B cell (primary cell): ENCODE results near the gene PPM1J. TPM values are rescaled to one million over a fixed set of nuclear protein-coding genes. Genes with fewer than 3 reads are reported as not detected.
"Not testable (repeated sequence)": the region's sequence is repeated elsewhere in the genome, so short reads cannot be mapped to it uniquely, and the experiment has no call there.

Experiments
- ATAC-seq: fragments of 200-7000 bp; cut with Tn5 transposase; one replicate; pipeline ENCODE4 v1.10.0; 2021; ENCODE audit warnings: low read depth, mild to moderate bottlenecking, moderate number of reproducible peaks, moderate library complexity
- CTCF ChIA-PET: fragments of 350-600 bp; sonication (Branson Sonifier 250); formaldehyde crosslinking; loops from one replicate; lab custom pipeline; 2021; ENCODE audit warnings: antibody characterized with exemption, inconsistent platforms; lab: Charles Lee
- POLR2A ChIA-PET: fragments of 350-600 bp; sonication (Branson Sonifier 250); formaldehyde crosslinking; loops from one replicate; lab custom pipeline; 2021; ENCODE audit warnings: antibody characterized with exemption; lab: Charles Lee
- DNase-seq: peaks from one replicate; pipeline ENCODE4 v3.0.0; 2013
- H2AFZ ChIP-seq: 2 replicates; pipeline ENCODE4 v1.6.1; 2012; ENCODE audit warnings: mild to moderate bottlenecking, low read depth, low read length; ENCODE audit not compliant: insufficient read depth, poor library complexity, severe bottlenecking
- H3K27ac ChIP-seq, 2 donors: 1 replicate in 1 of 2; 2 replicates in 1 of 2; pipeline ENCODE4 v1.5.1; 2012 to 2013; ENCODE audit warnings: low read length in 2 of 2, mild to moderate bottlenecking in 2 of 2, moderate library complexity in 1 of 2
- H3K27me3 ChIP-seq, 4 experiments: fragments of 200-600 bp in 1 of 4; sonication (generic) in 1 of 4; replicated peaks in 1 of 4; 1 replicate in 2 of 4; 2 replicates in 2 of 4; pipeline versions ENCODE4 v1.6.1 to v1.7.0; 2013 to 2016; ENCODE audit warnings: low read length in 3 of 4, mild to moderate bottlenecking in 2 of 4, mixed read lengths in 1 of 4, moderate library complexity in 1 of 4; ENCODE audit not compliant: insufficient read depth in 4 of 4, control insufficient read depth in 3 of 4; ENCODE audit errors: control extremely low read depth in 1 of 4
- H3K36me3 ChIP-seq, 2 experiments: replicated peaks in 1 of 2; 1 replicate in 1 of 2; 2 replicates in 1 of 2; pipeline versions ENCODE4 v1.6.1 to v1.7.1; 2013; ENCODE audit warnings: low read length in 1 of 2; ENCODE audit not compliant: insufficient read depth in 2 of 2, control insufficient read depth in 1 of 2; ENCODE audit errors: control extremely low read depth in 1 of 2, extremely low read depth in 1 of 2
- H3K4me1 ChIP-seq, 2 donors: fragments of 200-600 bp in 1 of 2; sonication (generic) in 1 of 2; 1 replicate in 1 of 2; 2 replicates in 1 of 2; pipeline versions ENCODE4 v1.5.1 to v1.6.1; 2013 to 2017; ENCODE audit warnings: low read length in 2 of 2; ENCODE audit not compliant: control insufficient read depth in 2 of 2, insufficient read depth in 2 of 2
- H3K4me2 ChIP-seq: replicated peaks from 2 replicates; pipeline ENCODE3; 2012; ENCODE audit warnings: mild to moderate bottlenecking, low read depth, low read length; ENCODE audit not compliant: poor library complexity, severe bottlenecking
- H3K4me3 ChIP-seq, 5 experiments: fragments of 200-600 bp in 1 of 5; sonication (generic) in 1 of 5; 1 replicate in 3 of 5; 2 replicates in 2 of 5; pipeline versions ENCODE4 v1.5.1 to v1.7.0; 2011 to 2016; ENCODE audit warnings: low read length in 4 of 5, mild to moderate bottlenecking in 4 of 5, low read depth in 2 of 5, control low read depth in 1 of 5, moderate library complexity in 1 of 5; ENCODE audit not compliant: insufficient read depth in 1 of 5; ENCODE audit errors: control extremely low read depth in 1 of 5, extremely low read depth in 1 of 5
- H3K79me2 ChIP-seq: fragments of 200-600 bp; sonication (generic); one replicate; pipeline ENCODE4 v1.6.0; 2016; ENCODE audit warnings: low read length; ENCODE audit not compliant: control insufficient read depth, insufficient read depth
- H3K9ac ChIP-seq: fragments of 200-600 bp; sonication (generic); 2 replicates; pipeline ENCODE4 v1.6.1; 2017; ENCODE audit warnings: mild to moderate bottlenecking, low read length, moderate library complexity
- H3K9me3 ChIP-seq, 3 donors: one replicate each; pipeline versions ENCODE4 v1.6.1 to v1.7.1; 2013; ENCODE audit warnings: low read length in 2 of 3; ENCODE audit not compliant: control insufficient read depth in 2 of 3, insufficient read depth in 1 of 3; ENCODE audit errors: control extremely low read depth in 1 of 3
- H4K20me1 ChIP-seq: 2 replicates; pipeline ENCODE4 v1.6.0; 2012; ENCODE audit warnings: mild to moderate bottlenecking, low read length; ENCODE audit not compliant: insufficient read depth, control insufficient read depth, poor library complexity, severe bottlenecking
- H3K27ac Mint-ChIP-seq: one replicate; pipeline ENCODE4 v1.8.0; 2021; ENCODE audit warnings: mixed read lengths
- H3K27me3 Mint-ChIP-seq: one replicate; pipeline ENCODE4 v1.8.0; 2021; ENCODE audit warnings: mixed read lengths
- H3K4me1 Mint-ChIP-seq: one replicate; pipeline ENCODE4 v1.8.0; 2021; ENCODE audit warnings: mixed read lengths
- H3K4me3 Mint-ChIP-seq: one replicate; pipeline ENCODE4 v1.8.0; 2021; ENCODE audit warnings: mixed read lengths
- H3K9me3 Mint-ChIP-seq: one replicate; pipeline ENCODE4 v1.8.0; 2022; ENCODE audit warnings: mixed read lengths; ENCODE audit not compliant: insufficient read depth
- EZH2 ChIP-seq: IDR thresholded peaks from 2 replicates; pipeline ENCODE4 v1.6.1; 2012; ENCODE audit warnings: borderline replicate concordance, low read depth, mild to moderate bottlenecking, moderate library complexity, low read length; ENCODE audit not compliant: insufficient read depth, poor library complexity, severe bottlenecking
- WGBS: methylation state at CpG from one replicate; pipeline ENCODE4 v1.1.5; 2013; ENCODE audit warnings: missing lambda C conversion rate; ENCODE audit not compliant: insufficient coverage; 5-methylcytosine and 5-hydroxymethylcytosine counted together
- intact Hi-C: fragments of 100-400 bp; cut with micrococcal nuclease; formaldehyde crosslinking; loops from one replicate; pipeline ENCODE4 v1.10.0; 2022
- polyA plus RNA-seq: library from polyadenylated mRNA; depleted of rRNA; stranded (reverse); fragments of >200 nt; gene quantifications from 2 replicates; pipeline ENCODE4 v1.2.3, GENCODE V29; 2012
- total RNA-seq, 2 donors: library from RNA; stranded (reverse); fragments of 120-200 nt in 1 of 2; gene quantifications; 1 replicate in 1 of 2; 2 replicates in 1 of 2; pipeline versions ENCODE4 v1.2.3 to v1.2.4, GENCODE V29; 2013 to 2022
- TF ChIP-seq, protein P1 (sequence below): fragments of 200-600 bp; IDR thresholded peaks from one replicate; pipeline ENCODE4 v1.8.0; 2022; ENCODE audit warnings: antibody characterized with exemption, mild to moderate bottlenecking

The PPM1J gene
- total and polyA plus RNA-seq, 2 donors (not counting 1 experiment from before 2014, with no cell fraction given), result 2.1 to 7.5 TPM

DNA sequence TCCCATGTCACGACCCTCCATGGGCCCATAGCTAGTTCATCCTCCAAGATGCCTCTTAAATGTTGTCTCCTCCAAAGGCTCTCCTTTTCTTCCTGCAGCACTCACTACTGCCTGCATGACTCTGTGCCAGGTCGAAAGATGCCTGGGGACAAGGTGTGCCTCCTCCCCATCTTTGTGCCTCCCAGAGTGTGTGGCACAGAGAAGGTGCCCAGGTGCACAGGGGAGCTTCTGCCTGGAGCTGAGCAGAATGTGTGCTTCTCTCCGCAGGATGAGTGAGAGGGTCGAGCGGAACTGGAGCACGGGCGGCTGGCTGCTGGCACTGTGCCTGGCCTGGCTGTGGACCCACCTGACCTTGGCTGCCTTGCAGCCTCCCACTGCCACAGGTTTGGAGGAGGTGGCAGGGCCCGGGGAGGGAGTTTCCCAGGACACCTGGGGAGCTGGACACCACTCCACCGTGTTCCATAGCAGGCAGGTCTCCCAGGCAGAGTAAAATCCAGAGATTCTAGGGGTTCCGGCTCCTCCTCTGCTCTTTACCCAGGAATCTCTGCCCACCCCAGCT, 6.9 kb upstream of the PPM1J start:
- no peak overlapping the region for H2AFZ ChIP-seq
- no peak overlapping the region for H3K4me3 Mint-ChIP-seq
- CTCF ChIA-PET, result interaction anchor here (1.1 to 9.7 kb wide), 3 partner anchors 9 to 352 kb away, joined by 3 to 109 read pairs (median 3); partner anchors contain the start of gene LRIG2

GRCh38 chr1:112721294-112721693, 6.2 kb upstream of the PPM1J start:
- H3K4me3 Mint-ChIP-seq, result not testable (repeated sequence)
- CTCF ChIA-PET, result interaction anchor here (0.5 to 9.7 kb wide), 8 partner anchors 10 to 353 kb away, joined by 3 to 109 read pairs (median 3); partner anchors contain the start of gene LRIG2

More for the DNA sequence above, 6.9 kb upstream of the PPM1J start:
- ATAC-seq (no peak), DNase-seq (no peak)
- no peak overlapping the region for H3K27ac Mint-ChIP-seq
- peaks cover 8 to 25% of the 10 kb centered on the region in 2 donors for H3K4me1 ChIP-seq
- no peak overlapping the region for H3K4me3 ChIP-seq
- H3K9me3 ChIP-seq, result no peaks in the 10 kb centered on the region
- H3K4me1 Mint-ChIP-seq, result peaks cover 14% of the 10 kb centered on the region
- no peak overlapping the region for H3K4me2 ChIP-seq
- H3K27me3 ChIP-seq, result peaks cover 0 to 22% (median 12%) of the 10 kb centered on the region in 4 experiments
- WGBS, result 91% methylated on average over 8 of the region's 10 CpGs
- no peak overlapping the region for H3K9ac ChIP-seq
- no peaks in the 10 kb centered on the region for H3K79me2 ChIP-seq
- H3K27ac ChIP-seq, result no peak overlapping the region
- no peaks in the 10 kb centered on the region for H4K20me1 ChIP-seq
- POLR2A ChIA-PET, result no interaction called here
- H3K27me3 Mint-ChIP-seq, result peaks cover 36% of the 10 kb centered on the region
- TF ChIP-seq, protein P1, sequence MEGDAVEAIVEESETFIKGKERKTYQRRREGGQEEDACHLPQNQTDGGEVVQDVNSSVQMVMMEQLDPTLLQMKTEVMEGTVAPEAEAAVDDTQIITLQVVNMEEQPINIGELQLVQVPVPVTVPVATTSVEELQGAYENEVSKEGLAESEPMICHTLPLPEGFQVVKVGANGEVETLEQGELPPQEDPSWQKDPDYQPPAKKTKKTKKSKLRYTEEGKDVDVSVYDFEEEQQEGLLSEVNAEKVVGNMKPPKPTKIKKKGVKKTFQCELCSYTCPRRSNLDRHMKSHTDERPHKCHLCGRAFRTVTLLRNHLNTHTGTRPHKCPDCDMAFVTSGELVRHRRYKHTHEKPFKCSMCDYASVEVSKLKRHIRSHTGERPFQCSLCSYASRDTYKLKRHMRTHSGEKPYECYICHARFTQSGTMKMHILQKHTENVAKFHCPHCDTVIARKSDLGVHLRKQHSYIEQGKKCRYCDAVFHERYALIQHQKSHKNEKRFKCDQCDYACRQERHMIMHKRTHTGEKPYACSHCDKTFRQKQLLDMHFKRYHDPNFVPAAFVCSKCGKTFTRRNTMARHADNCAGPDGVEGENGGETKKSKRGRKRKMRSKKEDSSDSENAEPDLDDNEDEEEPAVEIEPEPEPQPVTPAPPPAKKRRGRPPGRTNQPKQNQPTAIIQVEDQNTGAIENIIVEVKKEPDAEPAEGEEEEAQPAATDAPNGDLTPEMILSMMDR, result no peak
- TF ChIP-seq EZH2, result no peak
- no peaks in the 10 kb centered on the region for H3K36me3 ChIP-seq
- H3K9me3 Mint-ChIP-seq, result no peaks in the 10 kb centered on the region
- intact Hi-C loops, result no loop called here

More at GRCh38 chr1:112721294-112721693, 6.2 kb upstream of the PPM1J start:
- H3K27ac Mint-ChIP-seq, H3K9ac ChIP-seq, H3K9me3 ChIP-seq, H3K4me3 ChIP-seq, intact Hi-C loops, H4K20me1 ChIP-seq, H3K36me3 ChIP-seq, H3K4me2 ChIP-seq, H3K9me3 Mint-ChIP-seq, H3K79me2 ChIP-seq, DNase-seq, ATAC-seq, H2AFZ ChIP-seq, POLR2A ChIA-PET, H3K27ac ChIP-seq: not testable (repeated sequence)
- 79% methylated on average over 2 of the region's 2 CpGs for WGBS
- Histone ChIP-seq H3K4me1 (peaks cover 8 to 27% of the 10 kb centered on the region in 2 donors), H3K27me3 (peaks cover 0 to 22% (median 12%) of the 10 kb centered on the region in 4 experiments)
- peaks cover 17% of the 10 kb centered on the region for H3K4me1 Mint-ChIP-seq
- peaks cover 36% of the 10 kb centered on the region for H3K27me3 Mint-ChIP-seq
